Breast epithelium (tissue), 4 donors: ENCODE measurements around the gene ISCA2. TPM values are rescaled to one million over a fixed set of nuclear protein-coding genes. Genes with fewer than 3 reads are reported as not detected.

Experiments used
- DNase-seq, 2 donors: peaks; one replicate each; pipeline ENCODE4 v3.0.0-alpha.2; 2019; ENCODE audit warnings: low spot score in 2 of 2
- H3K27ac ChIP-seq, 2 donors: fragments of 200-600 bp; sonication (generic) in 1 of 2; one replicate each; pipeline ENCODE4 v1.5.1; 2016 to 2019; ENCODE audit warnings: mild to moderate bottlenecking in 1 of 2
- H3K27me3 ChIP-seq, 2 donors: fragments of 200-600 bp; sonication (generic) in 1 of 2; one replicate each; pipeline versions ENCODE4 v1.5.1 to v1.6.0; 2017 to 2019; ENCODE audit warnings: control low read depth in 1 of 2, mild to moderate bottlenecking in 1 of 2
- H3K36me3 ChIP-seq: fragments of 200-600 bp; one replicate; pipeline ENCODE4 v1.5.1; 2019
- H3K4me1 ChIP-seq, 2 donors: fragments of 200-600 bp; sonication (generic); one replicate each; pipeline ENCODE4 v1.5.1; 2016 to 2019; ENCODE audit warnings: control low read depth in 1 of 2
- H3K4me3 ChIP-seq, 3 donors: fragments of 200-600 bp; sonication (generic); 1 replicate in 2 of 3; 2 replicates in 1 of 3; pipeline ENCODE4 v1.5.1; 2016 to 2019; ENCODE audit warnings: mild to moderate bottlenecking in 3 of 3, moderate library complexity in 2 of 3
- H3K9me3 ChIP-seq, 2 donors: fragments of 200-600 bp; sonication (generic) in 1 of 2; one replicate each; pipeline ENCODE4 v1.5.1; 2016 to 2019; ENCODE audit warnings: control low read depth in 1 of 2
- CTCF ChIP-seq, 3 donors: fragments of 450-650 bp; IDR thresholded peaks; one replicate each; pipeline ENCODE4 v1.5.1; 2016 to 2017; ENCODE audit warnings: antibody characterized with exemption in 3 of 3, mild to moderate bottlenecking in 3 of 3, moderate library complexity in 3 of 3
- POLR2A ChIP-seq: fragments of 450-650 bp; IDR thresholded peaks from one replicate; pipeline ENCODE4 v1.6.1; 2016; ENCODE audit warnings: antibody characterized with exemption, mild to moderate bottlenecking, moderate library complexity
- POLR2AphosphoS5 ChIP-seq, 3 donors: sonication (generic); formaldehyde crosslinking; IDR thresholded peaks; one replicate each; pipeline ENCODE4 v1.6.1; 2017; ENCODE audit warnings: antibody characterized with exemption in 3 of 3
- intact Hi-C: fragments of 100-400 bp; cut with DNase I; formaldehyde crosslinking; loops from one replicate; pipeline ENCODE4 v1.15.1; 2023; ENCODE audit warnings: low total_unique reads
- total RNA-seq, 3 donors: library from RNA; depleted of rRNA; stranded (reverse); fragments of >200 nt; gene quantifications; one replicate each; pipeline ENCODE4 v1.1.0, GENCODE V29; 2016

The ISCA2 gene
- total RNA-seq, 3 donors from 2014 or later = 17.3 to 31.8 (median 21.3) TPM

- Histone ChIP-seq H3K9me3 (no peaks in the 10 kb centered on the region), H3K4me1 (no peaks in the 10 kb centered on the region), H3K27ac (peak overlapping the region; percentile 29 to 48), H3K4me3 (no peak overlapping the region), H3K36me3 (no peaks in the 10 kb centered on the region), H3K27me3 (no peaks in the 10 kb centered on the region)
- DNase-seq = peak in 1 of 2 donors; percentile 18
- TF ChIP-seq CTCF (IDR thresholded peaks at IDR 0.05) (no peak), POLR2AphosphoS5 (IDR thresholded peaks at IDR 0.05) (no peak), POLR2A (no peak)
- intact Hi-C loops = no loop called here
These were observed 14.3 kb downstream of the ISCA2 start for GRCh38 chr14:74507840-74508239.

- H3K4me1 ChIP-seq = no peaks in the 10 kb centered on the region
- no peak overlapping the region for H3K4me3 ChIP-seq
- no peaks in the 10 kb centered on the region for H3K27me3 ChIP-seq
- H3K36me3 ChIP-seq = no peaks in the 10 kb centered on the region
- no peaks in the 10 kb centered on the region for H3K9me3 ChIP-seq
- TF ChIP-seq POLR2A = no peak
- no peak for TF ChIP-seq POLR2AphosphoS5 (IDR thresholded peaks at IDR 0.05)
- no peak for TF ChIP-seq CTCF (IDR thresholded peaks at IDR 0.05)
- intact Hi-C loops = no loop called here
- peak overlapping the region; percentile 29 to 48 for H3K27ac ChIP-seq
- peak in 1 of 2 donors; percentile 15 for DNase-seq
These were observed 14.7 kb downstream of the ISCA2 start for GRCh38 chr14:74508292-74508731.

DNA sequence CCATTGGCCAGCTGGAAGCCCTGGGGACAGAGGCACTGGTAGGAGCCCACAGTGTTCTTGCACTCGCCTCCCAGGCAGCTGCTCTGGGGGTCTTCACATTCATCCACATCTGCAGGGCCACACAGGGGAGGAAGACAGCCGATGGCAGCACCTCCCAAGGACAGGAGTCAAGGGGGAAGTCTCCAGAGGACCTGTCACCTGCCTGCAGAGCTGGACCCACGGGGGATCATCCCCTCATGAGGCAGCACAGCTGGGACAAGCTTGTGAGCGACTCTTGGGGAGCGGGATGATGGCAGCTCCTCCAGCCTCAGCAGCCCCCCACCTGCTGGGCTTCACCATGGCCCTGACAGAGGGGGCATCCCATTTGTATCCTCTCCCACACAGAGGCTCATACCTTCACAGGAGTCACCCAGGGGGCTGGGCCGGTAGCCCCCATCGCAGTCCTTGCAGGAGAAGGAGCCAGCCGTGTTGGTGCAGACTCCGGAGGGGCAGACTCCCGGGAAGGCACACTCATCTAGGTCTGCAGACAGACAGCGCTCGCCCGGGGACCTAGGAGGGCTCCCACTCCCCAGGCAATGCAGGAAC lies 15.4 kb downstream of the ISCA2 start:
- no peak for DNase-seq
- intact Hi-C loops = no loop called here
- Histone ChIP-seq H3K27me3 (no peaks in the 10 kb centered on the region), H3K9me3 (no peaks in the 10 kb centered on the region), H3K27ac (peak overlapping the region in 1 of 2 donors; percentile 94), H3K4me1 (peaks cover 1 to 4% of the 10 kb centered on the region in 2 donors), H3K4me3 (no peak overlapping the region), H3K36me3 (no peaks in the 10 kb centered on the region)
- TF ChIP-seq CTCF (IDR thresholded peaks at IDR 0.05) (no peak), POLR2AphosphoS5 (IDR thresholded peaks at IDR 0.05) (no peak), POLR2A (no peak)

GRCh38 chr14:74509587-74510222 lies 16.1 kb downstream of the ISCA2 start:
- Histone ChIP-seq H3K36me3 (no peaks in the 10 kb centered on the region), H3K27ac (peak overlapping the region in 1 of 2 donors; percentile 94), H3K4me3 (no peak overlapping the region), H3K9me3 (no peaks in the 10 kb centered on the region), H3K4me1 (peaks cover 5 to 8% of the 10 kb centered on the region in 2 donors), H3K27me3 (no peaks in the 10 kb centered on the region)
- TF ChIP-seq CTCF (IDR thresholded peaks at IDR 0.05) (no peak), POLR2A (no peak), POLR2AphosphoS5 (IDR thresholded peaks at IDR 0.05) (no peak)
- intact Hi-C loops = no loop called here
- DNase-seq = no peak

- Histone ChIP-seq H3K27me3 (no peaks in the 10 kb centered on the region), H3K9me3 (no peaks in the 10 kb centered on the region), H3K4me3 (no peak overlapping the region), H3K27ac (peak overlapping the region; percentile 11 to 94), H3K36me3 (no peaks in the 10 kb centered on the region), H3K4me1 (peaks cover 5 to 8% of the 10 kb centered on the region in 2 donors)
- intact Hi-C loops = no loop called here
- no peak for DNase-seq
- TF ChIP-seq POLR2AphosphoS5 (IDR thresholded peaks at IDR 0.05) (no peak), POLR2A (no peak), CTCF (IDR thresholded peaks at IDR 0.05) (no peak)
These were observed 16.8 kb downstream of the ISCA2 start for GRCh38 chr14:74510223-74510931.
